Esophagus muscularis mucosa (tissue), 4 donors: ENCODE data around the gene GFRA4. TPM values are rescaled to one million over a fixed set of nuclear protein-coding genes. Genes with fewer than 3 reads are reported as not detected.

ENCODE experiments used
- DNase-seq: peaks from one replicate; pipeline ENCODE4 v3.0.0-alpha.2; 2017; ENCODE audit errors: extremely low spot score
- H3K27ac ChIP-seq, 4 donors: fragments of 200-600 bp; sonication (generic); replicated peaks in 1 of 4; 1 replicate in 3 of 4; 2 replicates in 1 of 4; pipeline ENCODE4 v1.5.1; 2016 to 2019; ENCODE audit warnings: mild to moderate bottlenecking in 1 of 4
- H3K27me3 ChIP-seq, 4 donors: fragments of 200-600 bp; sonication (generic); one replicate each; pipeline versions ENCODE4 v1.5.1 to v1.6.0; 2016 to 2019
- H3K36me3 ChIP-seq, 4 donors: fragments of 200-600 bp; sonication (generic); one replicate each; pipeline ENCODE4 v1.5.1; 2016 to 2019
- H3K4me1 ChIP-seq, 4 donors: fragments of 200-600 bp; sonication (generic); one replicate each; pipeline ENCODE4 v1.5.1; 2016 to 2019
- H3K4me3 ChIP-seq, 4 donors: fragments of 200-600 bp; sonication (generic); 1 replicate in 2 of 4; 2 replicates in 2 of 4; pipeline ENCODE4 v1.5.1; 2016 to 2019; ENCODE audit warnings: mild to moderate bottlenecking in 4 of 4, moderate library complexity in 1 of 4
- H3K9me3 ChIP-seq, 4 donors: fragments of 200-600 bp; sonication (generic); 1 replicate in 3 of 4; 2 replicates in 1 of 4; pipeline ENCODE4 v1.5.1; 2016 to 2019
- CTCF ChIP-seq, 3 experiments: fragments of 200-600 bp in 2 of 3; fragments of 450-650 bp in 1 of 3; sonication (generic) in 2 of 3; IDR thresholded peaks; one replicate each; pipeline ENCODE4 v1.5.1; 2017 to 2019; ENCODE audit warnings: antibody characterized with exemption in 3 of 3, mild to moderate bottlenecking in 2 of 3, moderate library complexity in 1 of 3
- EP300 ChIP-seq: sonication (generic); formaldehyde crosslinking; IDR thresholded peaks from one replicate; pipeline ENCODE4 v1.6.1; 2017; ENCODE audit warnings: antibody characterized with exemption
- POLR2A ChIP-seq: fragments of 450-650 bp; IDR thresholded peaks from one replicate; pipeline ENCODE4 v1.6.1; 2017; ENCODE audit warnings: antibody characterized with exemption, moderate library complexity, mild to moderate bottlenecking, low read depth
- POLR2AphosphoS5 ChIP-seq, 2 donors: sonication (generic); formaldehyde crosslinking; IDR thresholded peaks; one replicate each; pipeline ENCODE4 v1.6.1; 2017; ENCODE audit warnings: antibody characterized with exemption in 2 of 2
- WGBS: methylation state at CpG from one replicate; pipeline ENCODE4 v1.1.5; 2018; 5-methylcytosine and 5-hydroxymethylcytosine counted together
- intact Hi-C: fragments of 100-400 bp; cut with DNase I; formaldehyde crosslinking; loops from one replicate; pipeline ENCODE4 v1.15.1; 2023
- total RNA-seq, 4 donors: library from RNA; depleted of rRNA; stranded (reverse); fragments of >200 nt; gene quantifications; one replicate each; pipeline versions ENCODE4 v1.1.0 to v1.2.1, GENCODE V29; 2016

Gene GFRA4
- total RNA-seq, 4 donors from 2014 or later: not detected

- Histone ChIP-seq H3K36me3 (no peaks in the 10 kb centered on the region), H3K27ac (no peak overlapping the region), H3K4me3 (no peak overlapping the region), H3K27me3 (peaks cover 0 to 55% (median 16%) of the 10 kb centered on the region in 4 donors), H3K4me1 (peaks cover 4 to 15% (median 13%) of the 10 kb centered on the region in 4 donors), H3K9me3 (peaks cover 0 to under 1% (median 0%) of the 10 kb centered on the region in 4 donors)
- intact Hi-C loops: no loop called here
- TF ChIP-seq EP300 (no peak), CTCF (IDR thresholded peaks at IDR 0.05) (no peak), POLR2A (no peak)
- DNase-seq: no peak
- WGBS: 74% methylated on average over 8 of the region's 8 CpGs
Measured at GRCh38 chr20:3658716-3659491, 4.3 kb downstream of the GFRA4 start.

GRCh38 chr20:3658019-3658715 is 5.0 kb downstream of the GFRA4 start:
- H3K27me3 ChIP-seq: peaks cover 0 to 54% (median 16%) of the 10 kb centered on the region in 4 donors
- no peak for DNase-seq
- H3K4me3 ChIP-seq: no peak overlapping the region
- H3K9me3 ChIP-seq: peaks cover 0 to 8% (median 0%) of the 10 kb centered on the region in 4 donors
- no peak overlapping the region for H3K27ac ChIP-seq
- intact Hi-C loops: no loop called here
- TF ChIP-seq EP300: no peak
- TF ChIP-seq POLR2A: no peak
- TF ChIP-seq CTCF (IDR thresholded peaks at IDR 0.05): no peak
- TF ChIP-seq POLR2AphosphoS5 (IDR thresholded peaks at IDR 0.05): no peak
- no peaks in the 10 kb centered on the region for H3K36me3 ChIP-seq
- peaks cover 4 to 15% (median 13%) of the 10 kb centered on the region in 4 donors for H3K4me1 ChIP-seq
- WGBS: 90% methylated on average over 5 of the region's 7 CpGs

- Histone ChIP-seq H3K9me3 (peaks cover 0 to 10% (median 0%) of the 10 kb centered on the region in 4 donors), H3K36me3 (peaks cover 0 to 5% (median 1%) of the 10 kb centered on the region in 4 donors), H3K27me3 (peaks cover 0 to 26% (median 2%) of the 10 kb centered on the region in 4 donors), H3K4me1 (peaks cover 0 to 2% (median under 1%) of the 10 kb centered on the region in 4 donors), H3K27ac (no peak overlapping the region), H3K4me3 (no peak overlapping the region)
- WGBS: 91% methylated on average over 3 of the region's 4 CpGs
- DNase-seq: no peak
- TF ChIP-seq EP300: no peak
- TF ChIP-seq POLR2AphosphoS5 (IDR thresholded peaks at IDR 0.05): no peak
- TF ChIP-seq CTCF (IDR thresholded peaks at IDR 0.05): no peak
- TF ChIP-seq POLR2A: no peak
- intact Hi-C loops: no loop called here
Measured at GRCh38 chr20:3655131-3655405, 8.1 kb downstream of the GFRA4 start.

- H3K27me3 ChIP-seq: peaks cover 0 to 21% (median 0%) of the 10 kb centered on the region in 4 donors
- H3K4me1 ChIP-seq: no peaks in the 10 kb centered on the region
- peaks cover 0 to 10% (median 6%) of the 10 kb centered on the region in 4 donors for H3K36me3 ChIP-seq
- H3K9me3 ChIP-seq: peaks cover 0 to 10% (median 0%) of the 10 kb centered on the region in 4 donors
- no peak for TF ChIP-seq POLR2AphosphoS5 (IDR thresholded peaks at IDR 0.05)
- no peak for TF ChIP-seq POLR2A
- TF ChIP-seq CTCF (IDR thresholded peaks at IDR 0.05): no peak
- no peak for TF ChIP-seq EP300
- no peak overlapping the region for H3K27ac ChIP-seq
- intact Hi-C loops: no loop called here
- no peak overlapping the region for H3K4me3 ChIP-seq
- DNase-seq: no peak
- WGBS: 78% methylated on average over 17 of the region's 17 CpGs
Measured at GRCh38 chr20:3654326-3655130, 8.7 kb downstream of the GFRA4 start.
